ENCODE measurements around the gene SETBP1.

The SETBP1 gene

GRCh38 chr18:44997174-44997573 lies 316.5 kb downstream of the SETBP1 start:
- Histone ChIP-seq H3K9me3 (ENCODE audit: control insufficient read depth, insufficient read depth, low read length) (no peaks in the 10 kb centered on the region), H3K36me3 (ENCODE audit: control insufficient read depth, insufficient read depth, low read length) (no peaks in the 10 kb centered on the region), H3K9ac (ENCODE audit: low read depth, low read length) (no peak overlapping the region), H3K4me1 (ENCODE audit: control insufficient read depth, insufficient read depth, low read length) (no peaks in the 10 kb centered on the region), H3K4me3 (ENCODE audit: low read depth, low read length) (no peak overlapping the region), H3K27me3 (ENCODE audit: control insufficient read depth, insufficient read depth, low read length) (no peaks in the 10 kb centered on the region), H3K27ac (ENCODE audit: low read depth, low read length) (no peak overlapping the region)

- no peaks in the 10 kb centered on the region for H3K36me3 ChIP-seq (ENCODE audit: control insufficient read depth, insufficient read depth, low read length)
- H3K9ac ChIP-seq (ENCODE audit: low read depth, low read length) = no peak overlapping the region
- no peak overlapping the region for H3K27ac ChIP-seq (ENCODE audit: low read depth, low read length)
- no peaks in the 10 kb centered on the region for H3K27me3 ChIP-seq (ENCODE audit: control insufficient read depth, insufficient read depth, low read length)
- no peaks in the 10 kb centered on the region for H3K9me3 ChIP-seq (ENCODE audit: control insufficient read depth, insufficient read depth, low read length)
- no peaks in the 10 kb centered on the region for H3K4me1 ChIP-seq (ENCODE audit: control insufficient read depth, insufficient read depth, low read length)
- no peak overlapping the region for H3K4me3 ChIP-seq (ENCODE audit: low read depth, low read length)
These were observed 317.7 kb downstream of the SETBP1 start for GRCh38 chr18:44998360-44998759.

GRCh38 chr18:45004546-45005080 lies 323.9 kb downstream of the SETBP1 start:
- Histone ChIP-seq H3K9me3 (ENCODE audit: control insufficient read depth, insufficient read depth, low read length) (no peaks in the 10 kb centered on the region), H3K4me3 (ENCODE audit: low read depth, low read length) (no peak overlapping the region), H3K9ac (ENCODE audit: low read depth, low read length) (no peak overlapping the region), H3K27ac (ENCODE audit: low read depth, low read length) (no peak overlapping the region), H3K27me3 (ENCODE audit: control insufficient read depth, insufficient read depth, low read length) (no peaks in the 10 kb centered on the region), H3K36me3 (ENCODE audit: control insufficient read depth, insufficient read depth, low read length) (no peaks in the 10 kb centered on the region), H3K4me1 (ENCODE audit: control insufficient read depth, insufficient read depth, low read length) (no peaks in the 10 kb centered on the region)

GRCh38 chr18:45006934-45007333 lies 326.2 kb downstream of the SETBP1 start:
- H3K27me3 ChIP-seq (ENCODE audit: control insufficient read depth, insufficient read depth, low read length) = no peaks in the 10 kb centered on the region
- H3K9me3 ChIP-seq (ENCODE audit: control insufficient read depth, insufficient read depth, low read length) = no peaks in the 10 kb centered on the region

GRCh38 chr18:45007531-45007930 lies 326.8 kb downstream of the SETBP1 start:
- Histone ChIP-seq H3K4me3 (ENCODE audit: low read depth, low read length) (no peak overlapping the region), H3K27ac (ENCODE audit: low read depth, low read length) (no peak overlapping the region), H3K9ac (ENCODE audit: low read depth, low read length) (no peak overlapping the region), H3K4me1 (ENCODE audit: control insufficient read depth, insufficient read depth, low read length) (peaks cover 10% of the 10 kb centered on the region), H3K36me3 (ENCODE audit: control insufficient read depth, insufficient read depth, low read length) (no peaks in the 10 kb centered on the region), H3K27me3 (ENCODE audit: control insufficient read depth, insufficient read depth, low read length) (no peaks in the 10 kb centered on the region), H3K9me3 (ENCODE audit: control insufficient read depth, insufficient read depth, low read length) (no peaks in the 10 kb centered on the region)

More at GRCh38 chr18:45006934-45007333, 326.2 kb downstream of the SETBP1 start:
- Histone ChIP-seq H3K4me3 (ENCODE audit: low read depth, low read length) (no peak overlapping the region), H3K27ac (ENCODE audit: low read depth, low read length) (no peak overlapping the region), H3K4me1 (ENCODE audit: control insufficient read depth, insufficient read depth, low read length) (peaks cover 6% of the 10 kb centered on the region; the same call in 1 of the 2 replicates), H3K9ac (ENCODE audit: low read depth, low read length) (no peak overlapping the region), H3K36me3 (ENCODE audit: control insufficient read depth, insufficient read depth, low read length) (no peaks in the 10 kb centered on the region)

GRCh38 chr18:45008694-45009413 lies 328.2 kb downstream of the SETBP1 start:
- no peaks in the 10 kb centered on the region for H3K9me3 ChIP-seq (ENCODE audit: control insufficient read depth, insufficient read depth, low read length)
- H3K9ac ChIP-seq (ENCODE audit: low read depth, low read length) = no peak overlapping the region
- no peak overlapping the region for H3K27ac ChIP-seq (ENCODE audit: low read depth, low read length)
- no peaks in the 10 kb centered on the region for H3K27me3 ChIP-seq (ENCODE audit: control insufficient read depth, insufficient read depth, low read length)
- H3K4me3 ChIP-seq (ENCODE audit: low read depth, low read length) = no peak overlapping the region
- H3K36me3 ChIP-seq (ENCODE audit: control insufficient read depth, insufficient read depth, low read length) = no peaks in the 10 kb centered on the region
- peaks cover 10% of the 10 kb centered on the region for H3K4me1 ChIP-seq (ENCODE audit: control insufficient read depth, insufficient read depth, low read length)

- Histone ChIP-seq H3K36me3 (ENCODE audit: control insufficient read depth, insufficient read depth, low read length) (no peaks in the 10 kb centered on the region), H3K9ac (ENCODE audit: low read depth, low read length) (no peak overlapping the region), H3K4me1 (ENCODE audit: control insufficient read depth, insufficient read depth, low read length) (peaks cover 13% of the 10 kb centered on the region), H3K27me3 (ENCODE audit: control insufficient read depth, insufficient read depth, low read length) (no peaks in the 10 kb centered on the region), H3K4me3 (ENCODE audit: low read depth, low read length) (no peak overlapping the region), H3K9me3 (ENCODE audit: control insufficient read depth, insufficient read depth, low read length) (no peaks in the 10 kb centered on the region), H3K27ac (ENCODE audit: low read depth, low read length) (no peak overlapping the region)
These were observed 329.1 kb downstream of the SETBP1 start for GRCh38 chr18:45009756-45010155.

GRCh38 chr18:45012286-45012685 lies 331.6 kb downstream of the SETBP1 start:
- Histone ChIP-seq H3K4me3 (ENCODE audit: low read depth, low read length) (no peak overlapping the region), H3K4me1 (ENCODE audit: control insufficient read depth, insufficient read depth, low read length) (peaks cover 27% of the 10 kb centered on the region), H3K9me3 (ENCODE audit: control insufficient read depth, insufficient read depth, low read length) (no peaks in the 10 kb centered on the region), H3K36me3 (ENCODE audit: control insufficient read depth, insufficient read depth, low read length) (no peaks in the 10 kb centered on the region), H3K9ac (ENCODE audit: low read depth, low read length) (no peak overlapping the region), H3K27ac (ENCODE audit: low read depth, low read length) (no peak overlapping the region), H3K27me3 (ENCODE audit: control insufficient read depth, insufficient read depth, low read length) (no peaks in the 10 kb centered on the region)

GRCh38 chr18:45014047-45014501 lies 333.4 kb downstream of the SETBP1 start:
- H3K36me3 ChIP-seq (ENCODE audit: control insufficient read depth, insufficient read depth, low read length) = no peaks in the 10 kb centered on the region
- H3K9ac ChIP-seq (ENCODE audit: low read depth, low read length) = no peak overlapping the region
- H3K27me3 ChIP-seq (ENCODE audit: control insufficient read depth, insufficient read depth, low read length) = no peaks in the 10 kb centered on the region
- H3K4me3 ChIP-seq (ENCODE audit: low read depth, low read length) = no peak overlapping the region
- peaks cover 29% of the 10 kb centered on the region for H3K4me1 ChIP-seq (ENCODE audit: control insufficient read depth, insufficient read depth, low read length)
- H3K9me3 ChIP-seq (ENCODE audit: control insufficient read depth, insufficient read depth, low read length) = no peaks in the 10 kb centered on the region
- H3K27ac ChIP-seq (ENCODE audit: low read depth, low read length) = peak overlapping the region; percentile 43

- Histone ChIP-seq H3K4me1 (ENCODE audit: control insufficient read depth, insufficient read depth, low read length) (peaks cover 29% of the 10 kb centered on the region), H3K36me3 (ENCODE audit: control insufficient read depth, insufficient read depth, low read length) (no peaks in the 10 kb centered on the region), H3K9me3 (ENCODE audit: control insufficient read depth, insufficient read depth, low read length) (no peaks in the 10 kb centered on the region), H3K4me3 (ENCODE audit: low read depth, low read length) (no peak overlapping the region), H3K27ac (ENCODE audit: low read depth, low read length) (no peak overlapping the region), H3K9ac (ENCODE audit: low read depth, low read length) (no peak overlapping the region), H3K27me3 (ENCODE audit: control insufficient read depth, insufficient read depth, low read length) (no peaks in the 10 kb centered on the region)
These were observed 335.1 kb downstream of the SETBP1 start for GRCh38 chr18:45015788-45016128.

- no peaks in the 10 kb centered on the region for H3K36me3 ChIP-seq (ENCODE audit: control insufficient read depth, insufficient read depth, low read length)
- no peak overlapping the region for H3K9ac ChIP-seq (ENCODE audit: low read depth, low read length)
- no peak overlapping the region for H3K27ac ChIP-seq (ENCODE audit: low read depth, low read length)
- no peaks in the 10 kb centered on the region for H3K27me3 ChIP-seq (ENCODE audit: control insufficient read depth, insufficient read depth, low read length)
- H3K4me1 ChIP-seq (ENCODE audit: control insufficient read depth, insufficient read depth, low read length) = peaks cover 16% of the 10 kb centered on the region
- no peak overlapping the region for H3K4me3 ChIP-seq (ENCODE audit: low read depth, low read length)
- no peaks in the 10 kb centered on the region for H3K9me3 ChIP-seq (ENCODE audit: control insufficient read depth, insufficient read depth, low read length)
These were observed 338.8 kb downstream of the SETBP1 start for GRCh38 chr18:45019469-45019868.

Measured in HUES48 (cell line).